H9 (cell line): ENCODE data around the gene SHANK3. TPM values are rescaled to one million over a fixed set of nuclear protein-coding genes. Genes with fewer than 3 reads are reported as not detected.
A peak's percentile ranks its signal among the peaks of the same experiment; 100 is the strongest.

Experiments
- DNase-seq: peaks from one replicate; pipeline ENCODE4 v3.0.0-alpha.2; 2017
- H2AFZ ChIP-seq: one replicate; pipeline ENCODE4 v1.6.1; 2013; ENCODE audit warnings: mild to moderate bottlenecking, low read length, control low read depth, moderate library complexity
- H2AK5ac ChIP-seq: 2 replicates; pipeline ENCODE4 v1.6.1; 2013; ENCODE audit warnings: low read length, control low read depth, mixed read lengths; ENCODE audit not compliant: insufficient read length
- H2BK120ac ChIP-seq: one replicate; pipeline ENCODE4 v1.6.1; 2013; ENCODE audit warnings: low read depth, mild to moderate bottlenecking, low read length, control low read depth, inconsistent platforms; ENCODE audit not compliant: poor library complexity, severe bottlenecking
- H2BK12ac ChIP-seq: 2 replicates; pipeline ENCODE4 v1.6.1; 2013; ENCODE audit warnings: low read length, control low read depth, mixed read lengths, low read depth; ENCODE audit not compliant: insufficient read length
- H2BK15ac ChIP-seq: 2 replicates; pipeline ENCODE4 v1.6.1; 2013; ENCODE audit warnings: low read depth, low read length, control low read depth
- H2BK20ac ChIP-seq: one replicate; pipeline ENCODE4 v1.6.1; 2013; ENCODE audit warnings: low read depth, mild to moderate bottlenecking, low read length, control low read depth, inconsistent platforms; ENCODE audit not compliant: poor library complexity, severe bottlenecking
- H2BK5ac ChIP-seq: 2 replicates; pipeline ENCODE4 v1.6.1; 2013; ENCODE audit warnings: low read length, control low read depth, mixed read lengths; ENCODE audit not compliant: insufficient read length
- H3K14ac ChIP-seq: 2 replicates; pipeline ENCODE4 v1.6.1; 2013; ENCODE audit warnings: low read length, control low read depth; ENCODE audit not compliant: insufficient read depth
- H3K18ac ChIP-seq: 2 replicates; pipeline ENCODE4 v1.6.1; 2013; ENCODE audit warnings: low read depth, mild to moderate bottlenecking, mixed read lengths, low read length, control low read depth; ENCODE audit not compliant: insufficient read length
- H3K23ac ChIP-seq: 2 replicates; pipeline ENCODE4 v1.6.1; 2013; ENCODE audit warnings: low read length, control low read depth, mixed read lengths, low read depth; ENCODE audit not compliant: insufficient read length
- H3K23me2 ChIP-seq: 2 replicates; pipeline ENCODE4 v1.6.1; 2013; ENCODE audit warnings: low read depth, mild to moderate bottlenecking, mixed read lengths, low read length, control low read depth; ENCODE audit not compliant: insufficient read length, poor library complexity, severe bottlenecking
- H3K27ac ChIP-seq: 2 replicates; pipeline ENCODE4 v1.5.1; 2013; ENCODE audit warnings: low read length, control low read depth, mixed read lengths, low read depth; ENCODE audit not compliant: insufficient read length
- H3K27me3 ChIP-seq: 2 replicates; pipeline ENCODE4 v1.6.1; 2013; ENCODE audit warnings: low read length, control low read depth, inconsistent platforms; ENCODE audit not compliant: insufficient read depth
- H3K4ac ChIP-seq: 2 replicates; pipeline ENCODE4 v1.6.1; 2013; ENCODE audit warnings: low read depth, mild to moderate bottlenecking, control low read depth, inconsistent platforms, low read length, moderate library complexity
- H3K4me1 ChIP-seq: 2 replicates; pipeline ENCODE4 v1.6.1; 2013; ENCODE audit warnings: low read length, control low read depth, inconsistent platforms; ENCODE audit not compliant: insufficient read depth
- H3K4me2 ChIP-seq: 2 replicates; pipeline ENCODE4 v1.6.1; 2013; ENCODE audit warnings: low read length, control low read depth, mixed read lengths; ENCODE audit not compliant: insufficient read length, insufficient read depth
- H3K56ac ChIP-seq: 2 replicates; pipeline ENCODE4 v1.6.1; 2013; ENCODE audit warnings: low read depth, mild to moderate bottlenecking, mixed read lengths, low read length, control low read depth; ENCODE audit not compliant: insufficient read length
- H3K79me1 ChIP-seq: 2 replicates; pipeline ENCODE4 v1.6.1; 2013; ENCODE audit warnings: low read depth, mild to moderate bottlenecking, moderate library complexity, low read length, control low read depth, inconsistent platforms; ENCODE audit not compliant: insufficient read depth, poor library complexity, severe bottlenecking
- H3K79me2 ChIP-seq: 2 replicates; pipeline ENCODE4 v1.6.1; 2013; ENCODE audit warnings: low read length, control low read depth, inconsistent platforms; ENCODE audit not compliant: insufficient read depth
- H3K9ac ChIP-seq: 2 replicates; pipeline ENCODE4 v1.6.1; 2013; ENCODE audit warnings: low read length, control low read depth, mixed read lengths; ENCODE audit not compliant: insufficient read length; ENCODE audit errors: extremely low read depth
- H3K9me3 ChIP-seq: one replicate; pipeline ENCODE4 v1.6.1; 2013; ENCODE audit warnings: low read depth, low read length, inconsistent platforms; ENCODE audit not compliant: control insufficient read depth
- H3T11ph ChIP-seq: one replicate; pipeline ENCODE4 v1.6.1; 2013; ENCODE audit warnings: mild to moderate bottlenecking, low read length, control low read depth, inconsistent platforms
- H4K20me1 ChIP-seq: one replicate; pipeline ENCODE4 v1.6.1; 2013; ENCODE audit not compliant: control insufficient read depth, insufficient read length, insufficient read depth
- H4K5ac ChIP-seq: 2 replicates; pipeline ENCODE4 v1.6.1; 2013; ENCODE audit warnings: low read depth, mild to moderate bottlenecking, mixed read lengths, low read length, control low read depth; ENCODE audit not compliant: insufficient read length
- H4K8ac ChIP-seq: replicated peaks from 2 replicates; pipeline ENCODE4 v1.6.1; 2013; ENCODE audit warnings: low read length, control low read depth, mixed read lengths, low read depth; ENCODE audit not compliant: insufficient read length
- H4K91ac ChIP-seq: 2 replicates; pipeline ENCODE4 v1.6.1; 2013; ENCODE audit warnings: low read depth, mild to moderate bottlenecking, moderate library complexity, mixed read lengths, low read length, control low read depth; ENCODE audit not compliant: insufficient read length
- H3K27ac Mint-ChIP-seq, 3 experiments: 2 replicates in 2 of 3; 3 replicates in 1 of 3; pipeline ENCODE4 v1.8.0; 2020 to 2021; ENCODE audit warnings: mixed read lengths in 3 of 3, mild to moderate bottlenecking in 1 of 3, moderate library complexity in 1 of 3
- H3K27me3 Mint-ChIP-seq: 2 replicates; pipeline ENCODE4 v1.8.0; 2021; ENCODE audit warnings: low read depth, mild to moderate bottlenecking, moderate library complexity, mixed read lengths
- H3K36me3 Mint-ChIP-seq, 3 experiments: 2 replicates in 2 of 3; 3 replicates in 1 of 3; pipeline ENCODE4 v1.8.0; 2020 to 2021; ENCODE audit warnings: low read depth in 3 of 3, mixed read lengths in 3 of 3; ENCODE audit not compliant: insufficient read depth in 1 of 3
- H3K4me1 Mint-ChIP-seq, 2 experiments: 2 replicates each; pipeline ENCODE4 v1.8.0; 2020; ENCODE audit warnings: mixed read lengths in 2 of 2
- H3K4me3 Mint-ChIP-seq, 2 experiments: 2 replicates in 1 of 2; 3 replicates in 1 of 2; pipeline ENCODE4 v1.8.0; 2020 to 2021; ENCODE audit warnings: mild to moderate bottlenecking in 2 of 2, mixed read lengths in 2 of 2, moderate library complexity in 1 of 2
- H3K9me3 Mint-ChIP-seq, 2 experiments: 2 replicates in 1 of 2; 3 replicates in 1 of 2; pipeline ENCODE4 v1.8.0; 2020; ENCODE audit warnings: mild to moderate bottlenecking in 2 of 2, mixed read lengths in 2 of 2, moderate library complexity in 1 of 2
- CTCF ChIP-seq: fragments of 200-600 bp; sonication (generic); conservative IDR thresholded peaks from 3 replicates; pipeline ENCODE4 v1.8.0; 2021; ENCODE audit warnings: antibody characterized with exemption, mild to moderate bottlenecking
- WGBS: extraction: QIAGEN DNeasy Blood & Tissue Kit; methylation state at CpG from one replicate; pipeline ENCODE4 v1.1.7; 2013; ENCODE audit warnings: missing lambda C conversion rate, low lambda C conversion rate, mixed read lengths; ENCODE audit not compliant: insufficient read length; ENCODE audit errors: extremely low coverage; 5-methylcytosine and 5-hydroxymethylcytosine counted together
- total RNA-seq: library from RNA; stranded (reverse); gene quantifications from 2 replicates; pipeline ENCODE4 v1.2.1, GENCODE V29; 2021

The SHANK3 gene
- total RNA-seq, 1 experiment from 2014 or later = 8.7 TPM

GRCh38 chr22:50705851-50706351 is 33.3 kb downstream of the SHANK3 start:
- TF ChIP-seq CTCF = no peak
- Histone ChIP-seq H3K4me1 (no peaks in the 10 kb centered on the region), H3K14ac (no peak overlapping the region), H3K18ac (peak overlapping the region; percentile 21), H3T11ph (no peak overlapping the region), H3K27ac (no peak overlapping the region), H3K27me3 (no peaks in the 10 kb centered on the region), H3K9me3 (no peaks in the 10 kb centered on the region), H3K4ac (no peak overlapping the region), H3K9ac (no peak overlapping the region), H2BK12ac (no peak overlapping the region), H3K23me2 (no peaks in the 10 kb centered on the region), H2BK5ac (no peak overlapping the region), H4K91ac (no peak overlapping the region), H2BK120ac (no peak overlapping the region), H4K8ac (no peak overlapping the region), H2AK5ac (no peak overlapping the region), H4K5ac (no peak overlapping the region), H2AFZ (no peak overlapping the region), H3K56ac (no peak overlapping the region), H3K79me1 (no peaks in the 10 kb centered on the region), H3K23ac (no peak overlapping the region), H3K79me2 (no peaks in the 10 kb centered on the region), H2BK15ac (no peak overlapping the region), H2BK20ac (no peak overlapping the region), H4K20me1 (no peaks in the 10 kb centered on the region), H3K4me2 (no peak overlapping the region)
- Mint-ChIP-seq H3K27me3 (peaks cover 5% of the 10 kb centered on the region; the same call in 1 of the 2 replicates), H3K9me3 (no peaks in the 10 kb centered on the region), H3K27ac (no peak overlapping the region), H3K4me3 (peak overlapping the region in 1 of 2 experiments; percentile 31; a peak in 1 of 5 replicates), H3K4me1 (peaks cover 4 to 11% of the 10 kb centered on the region in 2 experiments; a peak in 2 of 4 replicates), H3K36me3 (peaks cover 0 to 12% (median 0%) of the 10 kb centered on the region in 3 experiments; a peak in 3 of 7 replicates)
- no CpG with 5 or more reads among the region's 27 CpGs for WGBS
- no peak for DNase-seq
